ENCODE data around the gene GRK7.
"Not testable (repeated sequence)": the region's sequence is repeated elsewhere in the genome, so short reads cannot be mapped to it uniquely, and the experiment has no call there.

GRK7 gene

DNA sequence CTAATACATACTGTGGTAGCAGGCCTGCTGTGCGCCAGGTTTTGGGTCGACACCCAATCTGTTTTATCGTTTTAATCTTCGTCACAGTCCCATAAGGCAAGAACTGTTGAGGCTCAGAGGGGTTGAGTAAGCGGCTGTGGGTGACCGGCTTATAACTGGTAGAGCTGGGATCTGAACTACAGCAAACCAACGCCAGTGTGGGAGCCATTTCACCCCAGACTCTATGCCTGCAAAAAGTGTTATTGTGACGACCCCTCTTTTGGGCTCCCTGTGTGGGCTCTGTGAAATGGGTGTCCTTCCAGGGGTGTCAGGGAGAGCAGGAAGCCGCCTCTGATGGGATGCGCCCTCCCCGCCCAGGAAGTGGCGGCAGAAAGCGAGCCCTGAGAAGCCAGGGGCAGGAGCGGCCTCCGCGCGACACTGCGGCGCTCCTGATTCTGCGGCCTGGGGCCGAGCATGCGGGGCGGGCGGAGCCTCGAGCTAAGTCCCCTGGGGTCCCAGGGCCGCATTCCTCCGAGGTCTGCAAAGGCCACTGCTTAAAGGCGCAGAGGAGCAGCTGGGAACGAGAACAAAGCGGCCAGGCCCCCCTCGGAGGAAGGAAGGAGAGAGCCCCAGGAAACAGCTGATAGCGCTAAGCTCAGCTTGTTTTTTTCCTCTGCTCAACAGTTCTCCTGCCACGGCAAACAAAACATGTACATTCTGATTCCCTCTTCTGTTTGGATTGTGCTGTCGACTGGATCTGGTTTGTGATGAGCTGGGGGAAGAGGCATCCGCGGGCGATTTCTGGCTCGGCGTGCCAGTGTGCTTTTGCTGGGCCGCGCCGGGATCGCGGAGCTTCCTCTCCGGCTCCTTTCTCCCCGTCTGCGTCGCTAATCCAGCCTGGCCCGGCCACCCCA lies 33.9 kb downstream of the GRK7 start:
- H3K27me3 ChIP-seq (ENCODE audit: insufficient read depth, low read length), result peaks cover 27% of the 10 kb centered on the region
- H3K9me3 ChIP-seq (ENCODE audit: insufficient read depth, low read depth, low read length), result no peaks in the 10 kb centered on the region
- H3K4me1 ChIP-seq (ENCODE audit: insufficient read depth, low read length), result peaks cover 27% of the 10 kb centered on the region
- peak overlapping the region; percentile 62 for H3K4me3 ChIP-seq (ENCODE audit: low read length)
- H3K36me3 ChIP-seq (ENCODE audit: insufficient read depth, low read depth, low read length), result no peaks in the 10 kb centered on the region
- H3K27ac ChIP-seq (ENCODE audit: low read length), result no peak overlapping the region
- peak overlapping the region; percentile 50; the same call in 1 of the 2 replicates for H3K9ac ChIP-seq (ENCODE audit: low read depth, low read length)

GRCh38 chr3:141797819-141798447 lies 34.7 kb downstream of the GRK7 start:
- Histone ChIP-seq H3K9me3 (ENCODE audit: insufficient read depth, low read depth, low read length) (no peaks in the 10 kb centered on the region), H3K4me3 (ENCODE audit: low read length) (peak overlapping the region; percentile 62), H3K27ac (ENCODE audit: low read length) (no peak overlapping the region), H3K27me3 (ENCODE audit: insufficient read depth, low read length) (peaks cover 27% of the 10 kb centered on the region), H3K4me1 (ENCODE audit: insufficient read depth, low read length) (peaks cover 27% of the 10 kb centered on the region), H3K9ac (ENCODE audit: low read depth, low read length) (peak overlapping the region; percentile 50; the same call in 1 of the 2 replicates), H3K36me3 (ENCODE audit: insufficient read depth, low read depth, low read length) (no peaks in the 10 kb centered on the region)

GRCh38 chr3:141798448-141798845 lies 35.2 kb downstream of the GRK7 start:
- H3K9me3 ChIP-seq (ENCODE audit: insufficient read depth, low read depth, low read length), result no peaks in the 10 kb centered on the region
- H3K9ac ChIP-seq (ENCODE audit: low read depth, low read length), result no peak overlapping the region
- H3K4me1 ChIP-seq (ENCODE audit: insufficient read depth, low read length), result peaks cover 27% of the 10 kb centered on the region
- H3K27ac ChIP-seq (ENCODE audit: low read length), result no peak overlapping the region
- no peaks in the 10 kb centered on the region for H3K36me3 ChIP-seq (ENCODE audit: insufficient read depth, low read depth, low read length)
- no peak overlapping the region for H3K4me3 ChIP-seq (ENCODE audit: low read length)
- peaks cover 27% of the 10 kb centered on the region for H3K27me3 ChIP-seq (ENCODE audit: insufficient read depth, low read length)

GRCh38 chr3:141802316-141803077 lies 39.3 kb downstream of the GRK7 start:
- H3K27ac ChIP-seq (ENCODE audit: low read length), result no peak overlapping the region
- H3K4me3 ChIP-seq (ENCODE audit: low read length), result no peak overlapping the region
- H3K9me3 ChIP-seq (ENCODE audit: insufficient read depth, low read depth, low read length), result no peaks in the 10 kb centered on the region
- H3K9ac ChIP-seq (ENCODE audit: low read depth, low read length), result no peak overlapping the region
- no peaks in the 10 kb centered on the region for H3K36me3 ChIP-seq (ENCODE audit: insufficient read depth, low read depth, low read length)
- peaks cover 15% of the 10 kb centered on the region for H3K4me1 ChIP-seq (ENCODE audit: insufficient read depth, low read length)
- peaks cover 14% of the 10 kb centered on the region for H3K27me3 ChIP-seq (ENCODE audit: insufficient read depth, low read length)

- not testable (repeated sequence) for H3K36me3 ChIP-seq (ENCODE audit: insufficient read depth, low read depth, low read length); H3K27me3 ChIP-seq (ENCODE audit: insufficient read depth, low read length); H3K27ac ChIP-seq (ENCODE audit: low read length); H3K4me3 ChIP-seq (ENCODE audit: low read length); H3K9me3 ChIP-seq (ENCODE audit: insufficient read depth, low read depth, low read length); H3K9ac ChIP-seq (ENCODE audit: low read depth, low read length); H3K4me1 ChIP-seq (ENCODE audit: insufficient read depth, low read length)
These were observed 40.3 kb downstream of the GRK7 start for GRCh38 chr3:141803538-141803937.

DNA sequence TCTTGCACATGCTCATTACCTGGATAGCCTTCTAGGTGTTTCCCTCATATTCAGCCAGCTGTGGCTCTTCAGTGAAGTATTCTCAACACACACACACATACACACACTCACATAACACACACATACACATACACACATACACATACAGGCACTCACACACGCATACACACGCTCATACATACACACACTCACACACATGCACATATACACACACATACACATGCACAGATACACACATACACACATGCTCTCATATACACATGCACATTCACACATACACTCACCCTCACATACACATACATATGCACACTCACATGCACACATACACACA lies 41.2 kb downstream of the GRK7 start:
- Histone ChIP-seq H3K27ac (ENCODE audit: low read length) (no peak overlapping the region), H3K9ac (ENCODE audit: low read depth, low read length) (no peak overlapping the region), H3K9me3 (ENCODE audit: insufficient read depth, low read depth, low read length) (no peaks in the 10 kb centered on the region), H3K27me3 (ENCODE audit: insufficient read depth, low read length) (no peaks in the 10 kb centered on the region), H3K36me3 (ENCODE audit: insufficient read depth, low read depth, low read length) (no peaks in the 10 kb centered on the region), H3K4me1 (ENCODE audit: insufficient read depth, low read length) (no peaks in the 10 kb centered on the region), H3K4me3 (ENCODE audit: low read length) (no peak overlapping the region)

DNA sequence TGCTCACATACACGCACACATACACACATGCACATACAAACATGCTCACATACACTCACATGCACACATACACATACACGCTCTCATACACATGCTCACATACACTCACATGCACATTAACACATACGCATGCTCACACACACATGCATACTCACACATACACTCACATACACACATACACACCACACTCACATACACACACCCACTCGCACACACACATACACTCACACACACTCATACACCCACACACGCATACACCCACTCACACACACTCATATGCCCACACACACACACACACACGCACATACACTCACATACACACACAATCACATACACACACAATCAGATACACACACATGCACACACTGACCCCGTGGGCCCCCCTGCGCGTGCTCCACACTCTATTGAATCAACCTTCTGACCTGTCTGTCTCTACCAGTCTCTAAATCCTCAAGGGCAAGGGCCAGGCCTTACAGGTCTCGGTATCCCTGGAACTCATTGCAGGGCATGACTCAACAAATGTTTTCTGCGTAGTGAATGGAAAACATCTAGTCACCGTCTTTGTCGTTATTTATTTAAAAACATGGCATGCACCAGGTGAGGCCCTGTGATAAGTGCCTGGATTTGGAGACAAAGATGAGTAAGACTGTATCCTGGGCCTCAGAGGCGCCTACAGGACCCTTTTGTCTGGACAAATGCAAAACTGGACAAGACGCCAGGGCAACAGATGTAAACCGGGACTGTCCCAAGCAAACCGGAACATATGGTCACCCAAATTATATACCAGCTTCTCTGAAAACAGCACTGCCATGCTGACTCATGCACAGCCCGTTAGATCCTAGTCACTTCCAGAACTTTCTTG lies 41.8 kb downstream of the GRK7 start:
- Histone ChIP-seq H3K27ac (ENCODE audit: low read length) (no peak overlapping the region), H3K27me3 (ENCODE audit: insufficient read depth, low read length) (no peaks in the 10 kb centered on the region), H3K9ac (ENCODE audit: low read depth, low read length) (no peak overlapping the region), H3K4me1 (ENCODE audit: insufficient read depth, low read length) (no peaks in the 10 kb centered on the region), H3K36me3 (ENCODE audit: insufficient read depth, low read depth, low read length) (no peaks in the 10 kb centered on the region), H3K9me3 (ENCODE audit: insufficient read depth, low read depth, low read length) (no peaks in the 10 kb centered on the region), H3K4me3 (ENCODE audit: low read length) (no peak overlapping the region)

DNA sequence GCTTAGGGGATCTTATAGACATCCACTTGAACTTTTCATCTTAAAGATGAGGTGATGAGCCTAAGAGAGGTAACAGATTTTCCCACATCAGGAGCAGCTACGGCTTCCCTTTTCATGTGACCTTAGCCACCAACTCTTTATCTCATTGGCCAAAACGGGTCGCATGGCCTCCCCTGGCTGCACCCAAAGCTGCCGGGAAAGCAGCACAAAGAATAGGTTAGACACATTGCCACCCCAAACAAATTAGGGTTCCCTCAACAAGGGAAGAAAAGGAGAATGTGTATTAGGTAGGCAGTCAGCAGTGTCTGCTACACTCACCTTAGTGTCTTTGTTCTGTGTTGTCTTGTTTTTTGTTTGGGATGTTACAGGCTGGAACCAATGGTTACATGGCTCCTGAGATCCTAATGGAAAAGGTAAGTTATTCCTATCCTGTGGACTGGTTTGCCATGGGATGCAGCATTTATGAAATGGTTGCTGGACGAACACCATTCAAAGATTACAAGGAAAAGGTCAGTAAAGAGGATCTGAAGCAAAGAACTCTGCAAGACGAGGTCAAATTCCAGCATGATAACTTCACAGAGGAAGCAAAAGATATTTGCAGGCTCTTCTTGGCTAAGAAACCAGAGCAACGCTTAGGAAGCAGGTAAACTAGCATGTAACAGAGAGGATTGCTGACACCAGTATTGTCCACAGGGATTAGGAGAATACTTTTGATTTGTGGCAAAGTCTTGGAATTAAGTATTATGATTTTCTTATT lies 44.2 kb downstream of the GRK7 start:
- Histone ChIP-seq H3K36me3 (ENCODE audit: insufficient read depth, low read depth, low read length) (no peaks in the 10 kb centered on the region), H3K4me1 (ENCODE audit: insufficient read depth, low read length) (no peaks in the 10 kb centered on the region), H3K27me3 (ENCODE audit: insufficient read depth, low read length) (no peaks in the 10 kb centered on the region), H3K9ac (ENCODE audit: low read depth, low read length) (no peak overlapping the region), H3K4me3 (ENCODE audit: low read length) (no peak overlapping the region), H3K9me3 (ENCODE audit: insufficient read depth, low read depth, low read length) (no peaks in the 10 kb centered on the region), H3K27ac (ENCODE audit: low read length) (no peak overlapping the region)

GRCh38 chr3:141808586-141808985 lies 45.4 kb downstream of the GRK7 start:
- H3K9ac ChIP-seq (ENCODE audit: low read depth, low read length), result no peak overlapping the region
- no peak overlapping the region for H3K27ac ChIP-seq (ENCODE audit: low read length)
- H3K27me3 ChIP-seq (ENCODE audit: insufficient read depth, low read length), result no peaks in the 10 kb centered on the region
- no peaks in the 10 kb centered on the region for H3K9me3 ChIP-seq (ENCODE audit: insufficient read depth, low read depth, low read length)
- no peaks in the 10 kb centered on the region for H3K36me3 ChIP-seq (ENCODE audit: insufficient read depth, low read depth, low read length)
- H3K4me3 ChIP-seq (ENCODE audit: low read length), result no peak overlapping the region
- H3K4me1 ChIP-seq (ENCODE audit: insufficient read depth, low read length), result no peaks in the 10 kb centered on the region

- Histone ChIP-seq H3K9ac (ENCODE audit: low read depth, low read length) (no peak overlapping the region), H3K27me3 (ENCODE audit: insufficient read depth, low read length) (no peaks in the 10 kb centered on the region), H3K4me3 (ENCODE audit: low read length) (no peak overlapping the region), H3K36me3 (ENCODE audit: insufficient read depth, low read depth, low read length) (no peaks in the 10 kb centered on the region), H3K27ac (ENCODE audit: low read length) (no peak overlapping the region), H3K9me3 (ENCODE audit: insufficient read depth, low read depth, low read length) (no peaks in the 10 kb centered on the region), H3K4me1 (ENCODE audit: insufficient read depth, low read length) (no peaks in the 10 kb centered on the region)
These were observed 47.0 kb downstream of the GRK7 start for GRCh38 chr3:141810161-141810560.

GRCh38 chr3:141811348-141811747 lies 48.1 kb downstream of the GRK7 start:
- H3K36me3 ChIP-seq (ENCODE audit: insufficient read depth, low read depth, low read length), result no peaks in the 10 kb centered on the region

More at GRCh38 chr3:141811348-141811747, 48.1 kb downstream of the GRK7 start:
- H3K4me1 ChIP-seq (ENCODE audit: insufficient read depth, low read length), result no peaks in the 10 kb centered on the region
- H3K9ac ChIP-seq (ENCODE audit: low read depth, low read length), result no peak overlapping the region
- no peaks in the 10 kb centered on the region for H3K27me3 ChIP-seq (ENCODE audit: insufficient read depth, low read length)
- no peak overlapping the region for H3K27ac ChIP-seq (ENCODE audit: low read length)
- H3K9me3 ChIP-seq (ENCODE audit: insufficient read depth, low read depth, low read length), result no peaks in the 10 kb centered on the region
- H3K4me3 ChIP-seq (ENCODE audit: low read length), result no peak overlapping the region
